Activated naive CD4-positive, alpha-beta T cell (primary cell): ENCODE data around the gene KIF26A.

ENCODE experiments used
- DNase-seq, 4 experiments: peaks; one replicate each; lab custom pipeline; 2025; lab: John Stamatoyannopoulos, UW

The KIF26A gene

GRCh38 chr14:104209985-104210816 lies 71.8 kb downstream of the KIF26A start:
- DNase-seq = no peak

DNA sequence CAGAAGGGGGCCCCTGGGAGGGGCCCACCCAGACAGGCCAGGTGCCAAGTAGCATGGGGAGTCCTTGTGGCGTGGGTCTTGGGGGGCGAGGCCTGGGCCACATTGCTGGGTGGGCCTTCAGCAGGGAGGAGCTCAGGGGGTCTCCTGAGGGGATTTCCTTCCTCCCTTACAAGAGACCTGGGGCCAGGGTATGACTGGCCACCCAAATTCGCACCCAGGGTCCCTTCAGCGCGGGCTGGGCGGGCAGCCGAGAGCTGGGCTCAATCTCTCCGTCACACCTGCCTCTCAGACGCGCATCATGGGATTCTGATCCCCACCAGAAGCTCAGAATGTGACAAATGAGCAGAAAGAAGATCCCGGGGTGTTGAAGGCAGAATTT lies 72.4 kb downstream of the KIF26A start:
- DNase-seq = no peak

DNA sequence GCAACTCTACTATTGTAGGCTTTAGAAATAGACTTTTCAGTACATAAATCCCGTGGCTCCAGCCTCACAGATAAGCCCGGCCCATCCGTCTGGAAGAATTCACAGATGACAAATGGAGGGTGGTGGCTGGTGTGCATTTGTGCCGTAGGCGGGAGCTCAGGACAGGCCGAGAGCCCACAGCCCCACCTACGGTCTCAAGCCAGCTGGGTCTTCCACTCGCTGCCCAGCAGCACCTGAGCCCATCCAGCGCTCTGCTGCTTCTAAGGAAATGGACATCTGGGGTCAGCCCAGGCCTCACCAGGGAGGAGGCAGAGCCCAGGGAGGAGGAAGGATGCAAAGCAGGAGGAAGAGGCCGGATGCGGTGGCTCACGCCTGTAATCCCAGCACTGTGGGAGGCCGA lies 72.8 kb downstream of the KIF26A start:
- DNase-seq = no peak

DNA sequence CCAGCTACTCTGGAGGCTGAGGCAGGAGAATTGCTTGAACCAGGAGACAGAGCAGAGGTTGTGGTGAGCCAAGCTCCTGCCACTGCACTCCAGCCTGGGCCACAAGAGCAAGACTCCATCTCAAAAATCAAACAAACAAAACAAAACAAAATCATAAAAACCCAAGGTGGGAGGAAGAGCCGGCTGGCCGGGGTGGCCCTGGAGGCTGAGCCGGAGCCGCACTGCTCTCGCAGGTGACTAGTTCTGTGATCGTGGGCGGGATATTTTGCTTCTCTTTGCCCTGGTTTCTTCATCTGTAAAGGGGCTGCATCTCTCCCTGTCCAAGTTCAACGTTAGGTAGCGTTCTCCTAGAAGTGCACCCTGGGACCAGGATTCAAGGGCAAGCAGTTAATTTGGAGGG lies 73.4 kb downstream of the KIF26A start:
- no peak for DNase-seq

GRCh38 chr14:104212206-104213095 lies 74.1 kb downstream of the KIF26A start:
- DNase-seq = no peak

DNA sequence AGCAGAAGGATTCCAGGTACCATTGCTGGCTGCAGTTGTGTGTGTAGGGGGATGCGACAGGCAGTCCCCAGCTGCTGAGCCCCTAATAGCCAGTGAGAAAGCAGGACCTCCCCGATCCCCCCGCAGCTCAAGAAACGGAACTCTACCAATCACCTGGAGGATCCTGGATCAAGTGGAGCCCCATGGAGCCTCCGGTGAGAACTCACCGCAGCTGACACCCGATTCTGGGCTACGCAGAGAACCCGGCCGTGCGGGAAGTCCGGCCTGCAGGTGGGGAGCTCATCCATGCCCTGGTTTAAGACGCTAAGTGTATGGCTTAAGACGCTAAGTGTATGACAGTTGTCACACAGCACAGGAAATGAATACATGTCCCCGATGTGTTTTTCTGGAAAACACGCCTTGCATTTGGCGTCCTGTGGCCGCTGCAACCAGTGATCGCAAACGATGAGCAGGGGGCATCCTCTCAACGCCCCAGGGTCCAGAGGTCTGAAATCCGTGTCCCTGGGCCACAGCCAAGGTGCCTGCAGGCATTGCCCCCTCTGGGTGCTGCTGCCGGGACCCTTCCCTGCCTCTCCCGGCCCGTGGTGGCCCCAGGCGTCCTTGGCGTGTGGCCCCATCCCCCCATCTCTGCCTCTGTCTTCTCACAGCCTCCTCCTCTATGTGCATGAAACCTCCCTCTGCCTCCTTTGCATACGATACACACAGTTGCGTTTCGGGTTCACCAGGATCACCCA lies 75.1 kb downstream of the KIF26A start:
- no peak for DNase-seq

DNA sequence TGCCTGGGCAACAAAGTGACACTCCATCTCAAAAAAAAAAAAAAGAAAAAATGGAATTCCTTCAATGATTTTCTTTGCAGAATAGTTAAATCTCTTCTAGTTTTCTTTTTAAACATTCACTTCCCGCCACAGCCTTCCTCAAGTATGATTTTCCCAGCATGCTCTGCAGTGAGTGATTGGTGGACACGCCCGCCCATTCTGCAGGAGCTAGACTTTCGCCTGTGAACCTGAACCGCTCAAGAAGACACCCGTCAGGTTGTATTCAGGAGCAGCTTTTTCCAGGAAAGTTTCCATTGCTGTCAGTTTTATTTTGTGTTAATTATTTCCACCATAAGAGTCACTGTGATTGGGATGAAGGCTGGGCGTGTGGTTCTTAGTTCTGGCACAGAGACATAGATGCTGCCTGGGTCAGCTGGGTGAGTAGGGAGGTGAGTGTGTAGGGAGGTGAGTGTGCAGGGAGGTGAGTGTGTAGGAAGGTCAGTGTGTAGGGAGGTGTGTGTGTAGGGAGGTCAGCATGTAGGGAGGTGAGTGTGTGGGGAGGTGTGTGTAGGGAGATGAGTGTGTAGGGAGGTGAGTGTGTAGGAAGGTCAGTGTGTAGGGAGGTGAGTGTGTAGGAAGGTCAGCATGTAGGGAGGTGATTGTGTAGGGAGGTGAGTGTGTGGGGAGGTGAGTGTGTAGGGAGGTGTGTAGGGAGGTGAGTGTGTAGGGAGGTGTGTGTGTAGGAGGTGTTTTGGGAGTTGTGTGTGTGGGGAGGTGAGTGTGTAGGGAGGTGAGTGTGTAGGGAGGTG lies 76.2 kb downstream of the KIF26A start:
- DNase-seq = no peak

DNA sequence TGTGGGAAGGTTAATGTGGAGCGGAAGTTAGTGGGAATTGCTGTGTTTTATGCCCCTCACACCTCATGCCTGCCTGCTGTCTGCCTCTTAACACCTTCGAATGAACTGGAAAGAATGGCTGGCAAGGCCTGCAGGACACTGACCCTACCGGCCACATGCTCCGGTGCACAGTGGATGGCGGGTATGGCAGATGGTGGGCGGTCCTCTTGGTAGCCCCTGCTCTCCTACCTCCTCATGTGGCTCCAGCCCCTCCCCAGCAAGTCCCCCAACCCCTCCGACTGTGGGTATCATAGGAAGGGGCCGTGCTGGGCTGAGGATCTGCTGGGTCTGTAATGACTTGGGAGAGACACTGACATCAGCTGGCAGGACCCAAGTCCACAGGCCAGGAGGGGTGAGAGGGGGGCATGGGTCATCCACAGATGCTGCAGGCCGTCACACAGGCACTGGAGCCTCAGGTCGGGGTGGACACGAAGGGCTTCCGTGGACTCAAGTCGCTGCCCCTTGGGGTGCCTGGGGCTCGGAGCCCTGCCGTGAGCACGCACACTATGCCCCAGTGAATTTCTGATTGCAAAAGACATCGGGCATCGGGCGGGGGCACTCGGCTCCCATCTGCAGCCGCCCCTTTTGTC lies 77.4 kb downstream of the KIF26A start:
- no peak for DNase-seq

GRCh38 chr14:104216457-104216856 lies 78.1 kb downstream of the KIF26A start:
- DNase-seq = no peak

GRCh38 chr14:104217486-104218360 lies 79.3 kb downstream of the KIF26A start:
- no peak for DNase-seq

- no peak for DNase-seq
Measured at GRCh38 chr14:104218361-104219180, 80.2 kb downstream of the KIF26A start.

GRCh38 chr14:104219731-104220214 lies 81.4 kb downstream of the KIF26A start:
- no peak for DNase-seq

GRCh38 chr14:104220215-104221070 lies 82.1 kb downstream of the KIF26A start:
- DNase-seq = no peak

DNA sequence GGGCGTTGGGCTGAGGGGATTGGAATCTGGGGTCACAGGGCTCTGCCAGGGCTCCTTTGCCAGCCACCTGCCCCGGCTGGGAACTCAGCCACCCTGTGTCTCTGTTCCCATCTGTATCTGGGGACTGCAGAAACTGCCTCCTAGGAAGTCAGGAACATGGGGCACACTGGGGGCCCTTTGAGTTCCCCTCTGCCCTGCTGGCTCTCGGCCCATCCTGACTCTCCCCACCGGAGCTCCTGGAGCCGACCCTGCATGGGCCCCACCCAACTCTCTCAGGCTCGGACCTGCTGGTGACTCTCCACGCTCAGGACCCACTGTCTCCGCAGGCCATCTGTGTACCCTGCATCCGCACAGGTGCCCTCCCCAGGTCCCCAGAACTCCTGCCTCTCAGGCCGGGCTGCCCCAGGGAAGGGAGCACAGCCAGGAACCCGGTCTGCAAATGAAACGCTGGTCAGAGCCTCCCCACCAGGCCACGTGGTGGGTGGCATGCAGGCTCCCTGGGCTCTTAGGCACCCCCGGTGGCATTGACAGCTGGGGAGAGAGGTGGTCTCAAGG lies 82.8 kb downstream of the KIF26A start:
- DNase-seq = no peak

DNA sequence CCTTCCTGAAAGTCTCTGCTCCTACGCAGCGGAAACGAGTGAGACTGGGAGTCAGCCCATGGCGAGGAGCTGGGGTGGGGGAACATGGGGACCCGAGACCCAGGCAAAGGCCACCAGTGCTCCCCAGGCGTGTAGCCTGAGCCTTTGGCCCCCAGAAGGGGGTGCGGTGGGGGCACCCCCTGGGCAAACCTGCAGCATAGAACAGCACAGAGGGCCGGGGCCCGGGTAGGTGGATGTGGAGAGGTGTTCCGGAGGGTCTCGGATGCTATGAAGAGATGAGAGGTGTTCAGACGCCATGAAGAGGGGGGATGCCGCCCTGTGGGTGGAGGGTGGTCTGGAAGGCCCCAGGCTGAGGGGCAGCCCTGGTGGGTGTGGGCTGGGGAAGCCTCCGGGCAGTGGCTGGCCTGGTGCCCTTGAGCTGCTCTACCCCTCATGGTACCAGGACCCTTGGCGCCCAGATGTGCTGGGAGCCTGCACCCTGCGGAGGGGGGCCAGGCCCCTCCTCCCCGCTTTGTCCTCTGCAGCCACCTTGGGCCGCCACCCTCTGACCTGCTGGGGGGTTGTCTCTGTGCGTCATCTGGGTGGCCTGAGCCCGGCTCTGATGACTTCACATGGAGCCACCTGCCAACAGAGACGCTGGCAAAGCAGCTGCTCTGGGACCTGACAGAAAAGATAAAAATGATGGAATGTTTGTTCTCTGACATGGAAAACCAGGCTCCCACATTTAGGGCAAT lies 83.4 kb downstream of the KIF26A start:
- DNase-seq = no peak

GRCh38 chr14:104222396-104223036 lies 84.1 kb downstream of the KIF26A start:
- no peak for DNase-seq
